HEK293 (cell line): ENCODE results near the gene ZNF365.

Source experiments
- CTCF ChIA-PET: fragments of 350-600 bp; formaldehyde crosslinking; extraction: SDS; loops from one replicate; lab custom pipeline; 2021; ENCODE audit warnings: antibody characterized with exemption; lab: Yijun Ruan, JAX
- POLR2A ChIA-PET: fragments of 300-600 bp; formaldehyde crosslinking; extraction: SDS; loops from one replicate; lab custom pipeline; 2020; ENCODE audit warnings: antibody characterized with exemption, inconsistent platforms; lab: Yijun Ruan, JAX
- H3K27ac ChIP-seq: fragments of 200-500 bp; sonication (Bioruptor generic); 2 replicates; pipeline ENCODE4 v1.5.1; 2014; ENCODE audit warnings: low read depth, low read length, control low read depth, inconsistent platforms; ENCODE audit errors: extremely low read depth
- H3K36me3 ChIP-seq, 2 experiments: fragments of 200-500 bp in 1 of 2; sonication (Bioruptor generic) in 1 of 2; 1 replicate in 1 of 2; 2 replicates in 1 of 2; pipeline ENCODE4 v1.5.1; 2014 to 2017; ENCODE audit warnings: inconsistent platforms in 2 of 2, low read length in 2 of 2; ENCODE audit not compliant: control insufficient read depth in 2 of 2, insufficient read depth in 1 of 2
- H3K4me1 ChIP-seq: fragments of 200-500 bp; sonication (Bioruptor generic); 2 replicates; pipeline ENCODE4 v1.5.1; 2014; ENCODE audit warnings: mild to moderate bottlenecking, low read length, inconsistent platforms; ENCODE audit not compliant: control insufficient read depth, insufficient read depth
- H3K4me3 ChIP-seq: 2 replicates; pipeline ENCODE4 v1.5.1; 2011; ENCODE audit warnings: low read depth, mild to moderate bottlenecking, control low read depth, low read length, moderate library complexity
- H3K9me3 ChIP-seq: fragments of 200-500 bp; sonication (Bioruptor generic); 2 replicates; pipeline ENCODE4 v1.5.1; 2014; ENCODE audit warnings: low read depth, low read length, inconsistent platforms; ENCODE audit not compliant: control insufficient read depth, insufficient read depth
- GLI4 ChIP-seq: fragments of 450-650 bp; formaldehyde crosslinking; IDR thresholded peaks from 2 replicates; pipeline ENCODE4 v1.5.1; 2016; ENCODE audit warnings: missing biosample characterization, missing genetic modification characterization
- HOXA7 ChIP-seq: sonication (generic); formaldehyde crosslinking; IDR thresholded peaks from 2 replicates; pipeline ENCODE4 v1.8.1; 2022; ENCODE audit warnings: missing genetic modification reagents, borderline replicate concordance
- KLF9 ChIP-seq: fragments of 450-650 bp; formaldehyde crosslinking; IDR thresholded peaks from 2 replicates; pipeline ENCODE4 v1.5.1; 2016; ENCODE audit warnings: missing biosample characterization, missing genetic modification characterization, low read depth
- MYNN ChIP-seq: fragments of 450-650 bp; formaldehyde crosslinking; IDR thresholded peaks from 2 replicates; pipeline ENCODE4 v1.5.1; 2016; ENCODE audit warnings: missing biosample characterization, missing genetic modification characterization, borderline replicate concordance
- MZF1 ChIP-seq: fragments of 450-650 bp; formaldehyde crosslinking; IDR thresholded peaks from 2 replicates; pipeline ENCODE4 v1.5.1; 2017; ENCODE audit warnings: missing biosample characterization, missing genetic modification characterization, borderline replicate concordance
- TRIM28 ChIP-seq: IDR thresholded peaks from 2 replicates; pipeline ENCODE4 v1.6.1; 2011; ENCODE audit warnings: low read length, control low read depth, borderline replicate concordance
- WT1 ChIP-seq: fragments of 450-650 bp; formaldehyde crosslinking; IDR thresholded peaks from 2 replicates; pipeline ENCODE4 v1.5.1; 2016; ENCODE audit warnings: missing biosample characterization, missing genetic modification characterization
- YY2 ChIP-seq: fragments of 450-650 bp; formaldehyde crosslinking; IDR thresholded peaks from 2 replicates; pipeline ENCODE4 v1.5.1; 2016; ENCODE audit warnings: missing biosample characterization, missing genetic modification characterization
- ZNF121 ChIP-seq: fragments of 450-650 bp; formaldehyde crosslinking; IDR thresholded peaks from 2 replicates; pipeline ENCODE4 v1.5.1; 2016; ENCODE audit warnings: missing biosample characterization, missing genetic modification characterization
- ZNF140 ChIP-seq: fragments of 450-650 bp; formaldehyde crosslinking; IDR thresholded peaks from 2 replicates; pipeline ENCODE4 v1.5.1; 2016; ENCODE audit warnings: missing biosample characterization, missing genetic modification characterization
- ZNF2 ChIP-seq: fragments of 450-650 bp; formaldehyde crosslinking; IDR thresholded peaks from 2 replicates; pipeline ENCODE4 v1.5.1; 2016; ENCODE audit warnings: missing biosample characterization, missing genetic modification characterization
- ZNF202 ChIP-seq: fragments of 450-650 bp; formaldehyde crosslinking; IDR thresholded peaks from 2 replicates; pipeline ENCODE4 v1.5.1; 2016; ENCODE audit warnings: missing biosample characterization, missing genetic modification characterization, borderline replicate concordance
- ZNF221 ChIP-seq: fragments of 450-650 bp; formaldehyde crosslinking; IDR thresholded peaks from 2 replicates; pipeline ENCODE4 v1.5.1; 2017; ENCODE audit warnings: missing biosample characterization, missing genetic modification characterization, borderline replicate concordance
- ZNF239 ChIP-seq: fragments of 450-650 bp; formaldehyde crosslinking; IDR thresholded peaks from 2 replicates; pipeline ENCODE4 v1.5.1; 2016; ENCODE audit warnings: missing biosample characterization, missing genetic modification characterization
- ZNF248 ChIP-seq: fragments of 450-650 bp; formaldehyde crosslinking; IDR thresholded peaks from 2 replicates; pipeline ENCODE4 v1.5.1; 2017; ENCODE audit warnings: missing biosample characterization, missing genetic modification characterization
- ZNF423 ChIP-seq: fragments of 450-650 bp; formaldehyde crosslinking; IDR thresholded peaks from 2 replicates; pipeline ENCODE4 v1.5.1; 2016; ENCODE audit warnings: missing biosample characterization, missing genetic modification characterization
- ZNF514 ChIP-seq: fragments of 450-650 bp; formaldehyde crosslinking; IDR thresholded peaks from 2 replicates; pipeline ENCODE4 v1.5.1; 2016; ENCODE audit warnings: missing biosample characterization, missing genetic modification characterization
- ZNF791 ChIP-seq: fragments of 450-650 bp; formaldehyde crosslinking; IDR thresholded peaks from 2 replicates; pipeline ENCODE4 v1.5.1; 2016; ENCODE audit warnings: missing biosample characterization, missing genetic modification characterization
- ZSCAN30 ChIP-seq: fragments of 450-650 bp; IDR thresholded peaks from 2 replicates; pipeline ENCODE4 v1.5.1; 2018; ENCODE audit warnings: missing biosample characterization, mild to moderate bottlenecking, missing genetic modification characterization, moderate library complexity
- TF ChIP-seq, protein P1 (sequence below): fragments of 450-650 bp; formaldehyde crosslinking; IDR thresholded peaks from 2 replicates; pipeline ENCODE4 v1.5.1; 2016; ENCODE audit warnings: missing biosample characterization, missing genetic modification characterization, borderline replicate concordance
- TF ChIP-seq, protein P2 (sequence below): fragments of 450-650 bp; formaldehyde crosslinking; IDR thresholded peaks from 2 replicates; pipeline ENCODE4 v1.5.1; 2016; ENCODE audit warnings: missing biosample characterization, missing genetic modification characterization
- TF ChIP-seq, protein P3 (sequence below): fragments of 450-650 bp; formaldehyde crosslinking; IDR thresholded peaks from 2 replicates; pipeline ENCODE4 v1.5.1; 2017; ENCODE audit warnings: missing biosample characterization, missing genetic modification characterization

The ZNF365 gene

DNA sequence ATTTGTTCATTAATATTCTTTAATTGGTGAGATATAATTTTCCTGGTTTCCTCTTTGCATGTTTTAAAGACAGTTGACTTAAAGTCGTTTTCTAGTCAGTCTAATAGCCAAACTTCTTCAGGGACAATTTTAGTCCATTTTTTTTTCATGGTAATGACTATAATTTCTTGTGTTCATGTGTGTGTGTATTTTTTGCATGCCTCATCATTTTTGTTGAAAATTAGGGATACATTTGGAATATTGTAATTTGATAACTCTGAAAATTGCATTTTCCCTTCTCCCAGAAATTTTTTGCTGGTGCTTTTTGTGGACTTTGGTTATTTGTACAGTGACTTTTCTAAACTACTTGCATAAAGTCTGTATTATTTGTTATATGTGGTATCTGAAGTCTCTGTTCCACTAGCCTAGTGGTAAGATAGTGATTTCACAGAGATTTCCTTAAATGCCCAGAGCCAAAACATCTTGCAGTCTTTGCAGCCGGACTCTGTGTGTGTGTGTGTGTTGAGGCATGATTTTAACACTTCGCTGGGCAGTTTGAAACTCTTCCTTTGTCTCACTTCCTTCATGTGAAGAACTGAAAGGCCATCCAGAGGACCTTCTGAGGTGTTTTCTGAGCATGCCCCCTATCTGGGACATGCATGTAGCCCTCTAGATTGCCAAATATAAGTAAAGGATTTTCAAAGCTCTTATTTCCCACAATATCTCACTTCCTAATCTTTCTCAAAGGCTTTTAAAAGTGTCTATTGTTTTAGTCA, 40.9 kb upstream of the ZNF365 start:
- ChIA-PET CTCF (interaction anchor here (0.7 kb wide), 2 partner anchors 32 to 69 kb away, joined by 3 read pairs; no protein-coding TSS in a partner anchor), POLR2A (no interaction called here)

DNA sequence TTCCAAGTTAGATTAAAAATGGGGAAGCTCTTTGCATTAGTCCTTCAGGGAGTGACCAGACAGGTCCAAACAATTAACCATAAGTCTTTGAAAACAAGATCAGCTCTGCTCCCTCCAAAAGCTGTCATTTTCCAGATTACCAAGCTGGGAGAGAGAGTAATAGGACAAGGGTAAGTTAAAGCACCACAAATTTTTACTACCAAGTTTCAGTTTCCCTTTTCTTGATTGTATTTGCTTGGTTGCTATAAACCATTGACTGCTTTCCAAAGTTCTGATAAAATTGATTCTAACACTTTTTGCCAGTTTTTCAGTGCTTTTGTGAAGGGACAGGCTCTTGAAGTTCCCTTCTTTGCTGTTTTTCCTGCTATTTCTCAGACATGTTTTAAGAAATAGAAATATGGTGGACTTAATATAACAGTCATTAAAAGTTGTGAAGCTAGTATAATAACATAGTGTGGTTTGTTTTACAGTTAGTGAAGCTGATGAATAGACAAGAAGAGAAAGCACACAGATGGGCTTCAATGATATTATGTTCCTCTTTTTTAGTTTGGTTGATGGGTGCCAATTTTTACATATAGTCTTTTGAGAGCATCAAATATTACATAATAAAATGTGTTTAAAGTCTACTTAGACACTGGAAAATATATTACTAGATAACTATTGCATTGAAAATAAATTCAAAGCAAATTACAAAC, 40.0 kb upstream of the ZNF365 start:
- ChIA-PET CTCF (interaction anchor here (0.5 kb wide), 2 partner anchors 11 to 85 kb away, joined by 3 read pairs; no protein-coding TSS in a partner anchor), POLR2A (no interaction called here)
- no peaks in the 10 kb centered on the region for H3K9me3 ChIP-seq
- H3K27ac ChIP-seq: no peak overlapping the region
- no peak overlapping the region for H3K4me3 ChIP-seq
- TF ChIP-seq, protein P1, sequence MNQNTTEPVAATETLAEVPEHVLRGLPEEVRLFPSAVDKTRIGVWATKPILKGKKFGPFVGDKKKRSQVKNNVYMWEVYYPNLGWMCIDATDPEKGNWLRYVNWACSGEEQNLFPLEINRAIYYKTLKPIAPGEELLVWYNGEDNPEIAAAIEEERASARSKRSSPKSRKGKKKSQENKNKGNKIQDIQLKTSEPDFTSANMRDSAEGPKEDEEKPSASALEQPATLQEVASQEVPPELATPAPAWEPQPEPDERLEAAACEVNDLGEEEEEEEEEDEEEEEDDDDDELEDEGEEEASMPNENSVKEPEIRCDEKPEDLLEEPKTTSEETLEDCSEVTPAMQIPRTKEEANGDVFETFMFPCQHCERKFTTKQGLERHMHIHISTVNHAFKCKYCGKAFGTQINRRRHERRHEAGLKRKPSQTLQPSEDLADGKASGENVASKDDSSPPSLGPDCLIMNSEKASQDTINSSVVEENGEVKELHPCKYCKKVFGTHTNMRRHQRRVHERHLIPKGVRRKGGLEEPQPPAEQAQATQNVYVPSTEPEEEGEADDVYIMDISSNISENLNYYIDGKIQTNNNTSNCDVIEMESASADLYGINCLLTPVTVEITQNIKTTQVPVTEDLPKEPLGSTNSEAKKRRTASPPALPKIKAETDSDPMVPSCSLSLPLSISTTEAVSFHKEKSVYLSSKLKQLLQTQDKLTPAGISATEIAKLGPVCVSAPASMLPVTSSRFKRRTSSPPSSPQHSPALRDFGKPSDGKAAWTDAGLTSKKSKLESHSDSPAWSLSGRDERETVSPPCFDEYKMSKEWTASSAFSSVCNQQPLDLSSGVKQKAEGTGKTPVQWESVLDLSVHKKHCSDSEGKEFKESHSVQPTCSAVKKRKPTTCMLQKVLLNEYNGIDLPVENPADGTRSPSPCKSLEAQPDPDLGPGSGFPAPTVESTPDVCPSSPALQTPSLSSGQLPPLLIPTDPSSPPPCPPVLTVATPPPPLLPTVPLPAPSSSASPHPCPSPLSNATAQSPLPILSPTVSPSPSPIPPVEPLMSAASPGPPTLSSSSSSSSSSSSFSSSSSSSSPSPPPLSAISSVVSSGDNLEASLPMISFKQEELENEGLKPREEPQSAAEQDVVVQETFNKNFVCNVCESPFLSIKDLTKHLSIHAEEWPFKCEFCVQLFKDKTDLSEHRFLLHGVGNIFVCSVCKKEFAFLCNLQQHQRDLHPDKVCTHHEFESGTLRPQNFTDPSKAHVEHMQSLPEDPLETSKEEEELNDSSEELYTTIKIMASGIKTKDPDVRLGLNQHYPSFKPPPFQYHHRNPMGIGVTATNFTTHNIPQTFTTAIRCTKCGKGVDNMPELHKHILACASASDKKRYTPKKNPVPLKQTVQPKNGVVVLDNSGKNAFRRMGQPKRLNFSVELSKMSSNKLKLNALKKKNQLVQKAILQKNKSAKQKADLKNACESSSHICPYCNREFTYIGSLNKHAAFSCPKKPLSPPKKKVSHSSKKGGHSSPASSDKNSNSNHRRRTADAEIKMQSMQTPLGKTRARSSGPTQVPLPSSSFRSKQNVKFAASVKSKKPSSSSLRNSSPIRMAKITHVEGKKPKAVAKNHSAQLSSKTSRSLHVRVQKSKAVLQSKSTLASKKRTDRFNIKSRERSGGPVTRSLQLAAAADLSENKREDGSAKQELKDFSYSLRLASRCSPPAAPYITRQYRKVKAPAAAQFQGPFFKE (tag by site-specific recombination): no peak
- TF ChIP-seq MYNN (tag by site-specific recombination): no peak
- H3K36me3 ChIP-seq: no peaks in the 10 kb centered on the region
- no peaks in the 10 kb centered on the region for H3K4me1 ChIP-seq

More for the DNA sequence above, 40.9 kb upstream of the ZNF365 start:
- H3K36me3 ChIP-seq: no peaks in the 10 kb centered on the region
- H3K9me3 ChIP-seq: no peaks in the 10 kb centered on the region
- no peaks in the 10 kb centered on the region for H3K4me1 ChIP-seq
- TF ChIP-seq, protein P2, sequence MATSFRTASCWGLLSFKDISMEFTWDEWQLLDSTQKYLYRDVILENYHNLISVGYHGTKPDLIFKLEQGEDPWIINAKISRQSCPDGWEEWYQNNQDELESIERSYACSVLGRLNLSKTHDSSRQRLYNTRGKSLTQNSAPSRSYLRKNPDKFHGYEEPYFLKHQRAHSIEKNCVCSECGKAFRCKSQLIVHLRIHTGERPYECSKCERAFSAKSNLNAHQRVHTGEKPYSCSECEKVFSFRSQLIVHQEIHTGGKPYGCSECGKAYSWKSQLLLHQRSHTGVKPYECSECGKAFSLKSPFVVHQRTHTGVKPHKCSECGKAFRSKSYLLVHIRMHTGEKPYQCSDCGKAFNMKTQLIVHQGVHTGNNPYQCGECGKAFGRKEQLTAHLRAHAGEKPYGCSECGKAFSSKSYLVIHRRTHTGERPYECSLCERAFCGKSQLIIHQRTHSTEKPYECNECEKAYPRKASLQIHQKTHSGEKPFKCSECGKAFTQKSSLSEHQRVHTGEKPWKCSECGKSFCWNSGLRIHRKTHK (tag by site-specific recombination): no peak
- no peak for TF ChIP-seq HOXA7 (CRISPR knock-in tag)
- H3K27ac ChIP-seq: no peak overlapping the region
- H3K4me3 ChIP-seq: no peak overlapping the region

DNA sequence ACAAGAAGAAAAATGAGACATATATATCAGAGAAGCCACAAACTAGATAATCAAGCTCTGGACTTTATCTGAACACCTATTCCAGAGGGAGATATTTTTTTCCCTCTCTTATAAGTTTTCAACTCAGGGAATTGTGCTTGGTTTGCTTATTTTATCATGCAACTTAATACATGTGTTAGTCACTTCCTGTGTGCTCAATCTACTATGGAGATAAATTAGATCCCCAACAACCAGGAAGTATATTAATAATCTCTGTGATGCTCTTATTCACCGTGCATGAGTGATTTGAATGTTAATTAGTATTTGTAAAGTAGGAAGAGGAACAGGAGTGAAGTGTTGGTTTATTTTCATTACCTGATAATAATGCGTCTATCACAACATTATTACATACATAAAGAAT, 38.8 kb upstream of the ZNF365 start:
- Histone ChIP-seq H3K9me3 (no peaks in the 10 kb centered on the region), H3K4me1 (no peaks in the 10 kb centered on the region), H3K36me3 (no peaks in the 10 kb centered on the region), H3K27ac (no peak overlapping the region), H3K4me3 (no peak overlapping the region)
- ChIA-PET POLR2A (no interaction called here), CTCF (no interaction called here)
- TF ChIP-seq ZNF239 (tag by site-specific recombination): no peak
- no peak for TF ChIP-seq ZNF791 (tag by site-specific recombination)
- no peak for TF ChIP-seq ZNF202 (tag by site-specific recombination)
- no peak for TF ChIP-seq YY2 (tag by site-specific recombination)
- no peak for TF ChIP-seq ZNF423 (tag by site-specific recombination)
- no peak for TF ChIP-seq MZF1 (tag by site-specific recombination)
- TF ChIP-seq TRIM28: no peak
- no peak for TF ChIP-seq WT1 (tag by site-specific recombination)
- TF ChIP-seq, protein P3, sequence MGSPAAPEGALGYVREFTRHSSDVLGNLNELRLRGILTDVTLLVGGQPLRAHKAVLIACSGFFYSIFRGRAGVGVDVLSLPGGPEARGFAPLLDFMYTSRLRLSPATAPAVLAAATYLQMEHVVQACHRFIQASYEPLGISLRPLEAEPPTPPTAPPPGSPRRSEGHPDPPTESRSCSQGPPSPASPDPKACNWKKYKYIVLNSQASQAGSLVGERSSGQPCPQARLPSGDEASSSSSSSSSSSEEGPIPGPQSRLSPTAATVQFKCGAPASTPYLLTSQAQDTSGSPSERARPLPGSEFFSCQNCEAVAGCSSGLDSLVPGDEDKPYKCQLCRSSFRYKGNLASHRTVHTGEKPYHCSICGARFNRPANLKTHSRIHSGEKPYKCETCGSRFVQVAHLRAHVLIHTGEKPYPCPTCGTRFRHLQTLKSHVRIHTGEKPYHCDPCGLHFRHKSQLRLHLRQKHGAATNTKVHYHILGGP (tag by site-specific recombination): no peak
- no peak for TF ChIP-seq ZSCAN30 (tag by site-specific recombination)
- no peak for TF ChIP-seq ZNF221 (tag by site-specific recombination)
- TF ChIP-seq GLI4 (tag by site-specific recombination): no peak
- no peak for TF ChIP-seq ZNF140
- TF ChIP-seq KLF9 (tag by site-specific recombination): no peak
- TF ChIP-seq ZNF248 (tag by site-specific recombination): no peak
- no peak for TF ChIP-seq ZNF121 (tag by site-specific recombination)
- no peak for TF ChIP-seq ZNF2
- no peak for TF ChIP-seq ZNF514 (tag by site-specific recombination)
